SW 1271 (cell line): ENCODE results near the gene MYL12B.
A peak's percentile ranks its signal among the peaks of the same experiment; 100 is the strongest.
"Not testable (repeated sequence)": the region's sequence is repeated elsewhere in the genome, so short reads cannot be mapped to it uniquely, and the experiment has no call there.

Experiments used
- DNase-seq, 2 experiments: peaks; one replicate each; lab custom pipeline; 2025; lab: John Stamatoyannopoulos, UW

The MYL12B gene

GRCh38 chr18:3261373-3262233 lies at the start of gene MYL12B:
MYL12B (plus strand) TSS chr18:3262133; CDS start chr18:3272899, 10,766 bp downstream.
- peak; percentile 8 to 67 for DNase-seq

GRCh38 chr18:3212657-3213056 lies 49.3 kb upstream of the MYL12B start:
- no peak for DNase-seq

GRCh38 chr18:3213300-3214059 lies 48.5 kb upstream of the MYL12B start:
- no peak for DNase-seq

- DNase-seq: no peak
These were observed 46.9 kb upstream of the MYL12B start for GRCh38 chr18:3214855-3215637.

- no peak for DNase-seq
These were observed 44.9 kb upstream of the MYL12B start for GRCh38 chr18:3216987-3217386.

GRCh38 chr18:3217948-3218647 lies 43.8 kb upstream of the MYL12B start:
- no peak for DNase-seq

- no peak for DNase-seq
These were observed 43.1 kb upstream of the MYL12B start for GRCh38 chr18:3218819-3219218.

- no peak for DNase-seq
These were observed 42.7 kb upstream of the MYL12B start for GRCh38 chr18:3219241-3219630.

GRCh38 chr18:3219631-3220335 lies 42.1 kb upstream of the MYL12B start, which contains the start of gene MYOM1:
MYOM1 (minus strand) TSS chr18:3219968; CDS start chr18:3215223, 4,745 bp downstream.
- no peak for DNase-seq

GRCh38 chr18:3220868-3221267 lies 41.1 kb upstream of the MYL12B start:
- DNase-seq: not testable (repeated sequence)

- DNase-seq: no peak
These were observed 40.4 kb upstream of the MYL12B start for GRCh38 chr18:3221496-3221895.

- no peak for DNase-seq
These were observed 38.6 kb upstream of the MYL12B start for GRCh38 chr18:3223356-3223755.

GRCh38 chr18:3224223-3224622 lies 37.7 kb upstream of the MYL12B start:
- DNase-seq: no peak

GRCh38 chr18:3225588-3225987 lies 36.3 kb upstream of the MYL12B start:
- DNase-seq: no peak

- DNase-seq: no peak
These were observed 35.9 kb upstream of the MYL12B start for GRCh38 chr18:3226048-3226447.

- peak in 1 of 2 experiments; percentile 3 for DNase-seq
These were observed 31.3 kb upstream of the MYL12B start for GRCh38 chr18:3230401-3231334.

- DNase-seq: no peak
These were observed 28.9 kb upstream of the MYL12B start for GRCh38 chr18:3233004-3233403.

GRCh38 chr18:3233433-3234168 lies 28.3 kb upstream of the MYL12B start:
- DNase-seq: no peak

- no peak for DNase-seq
These were observed 27.5 kb upstream of the MYL12B start for GRCh38 chr18:3234457-3234856.
